HG02970 (cell line): ENCODE measurements around the gene RAD51B.
"Not testable (repeated sequence)": the region's sequence is repeated elsewhere in the genome, so short reads cannot be mapped to it uniquely, and the experiment has no call there.

Source experiments
- ATAC-seq: cut with Tn5 transposase; IDR thresholded peaks from one replicate; pipeline ENCODE4 v1.9.1; 2021; ENCODE audit warnings: mild to moderate bottlenecking, moderate library complexity, moderate number of reproducible peaks; ENCODE audit not compliant: unreplicated experiment, low FRiP score

The RAD51B gene

GRCh38 chr14:67973436-67973835 is 153.9 kb downstream of the RAD51B start:
- ATAC-seq = no peak

GRCh38 chr14:67975470-67975869 is 155.9 kb downstream of the RAD51B start:
- ATAC-seq = no peak

- no peak for ATAC-seq
Observed at GRCh38 chr14:67977434-67978034, 158.0 kb downstream of the RAD51B start.

GRCh38 chr14:67978749-67979148 is 159.2 kb downstream of the RAD51B start:
- ATAC-seq = no peak

- no peak for ATAC-seq
Observed at GRCh38 chr14:67982711-67983608, 163.4 kb downstream of the RAD51B start.

- no peak for ATAC-seq
Observed at GRCh38 chr14:67984274-67984673, 164.7 kb downstream of the RAD51B start.

GRCh38 chr14:67986131-67986841 is 166.7 kb downstream of the RAD51B start:
- ATAC-seq = no peak

GRCh38 chr14:67987606-67988005 is 168.0 kb downstream of the RAD51B start:
- ATAC-seq = no peak

GRCh38 chr14:67988210-67988609 is 168.6 kb downstream of the RAD51B start:
- ATAC-seq = not testable (repeated sequence)

GRCh38 chr14:67990576-67990975 is 171.0 kb downstream of the RAD51B start:
- no peak for ATAC-seq

GRCh38 chr14:67994531-67994930 is 175.0 kb downstream of the RAD51B start:
- no peak for ATAC-seq

GRCh38 chr14:67996235-67996634 is 176.7 kb downstream of the RAD51B start:
- ATAC-seq = no peak

- no peak for ATAC-seq
Observed at GRCh38 chr14:67998834-67999233, 179.3 kb downstream of the RAD51B start.

- ATAC-seq = no peak
Observed at GRCh38 chr14:67999290-67999689, 179.7 kb downstream of the RAD51B start.

GRCh38 chr14:67999705-68000384 is 180.3 kb downstream of the RAD51B start:
- ATAC-seq = no peak

- no peak for ATAC-seq
Observed at GRCh38 chr14:68000511-68000910, 180.9 kb downstream of the RAD51B start.

- ATAC-seq = no peak
Observed at GRCh38 chr14:68008491-68008890, 188.9 kb downstream of the RAD51B start.

GRCh38 chr14:68011406-68012028 is 191.9 kb downstream of the RAD51B start:
- no peak for ATAC-seq

GRCh38 chr14:68012871-68013270 is 193.3 kb downstream of the RAD51B start:
- no peak for ATAC-seq

GRCh38 chr14:68013326-68013725 is 193.7 kb downstream of the RAD51B start:
- ATAC-seq = no peak
